Measurements from ENCODE around the gene TPST2. TPM values are rescaled to one million over a fixed set of nuclear protein-coding genes. Genes with fewer than 3 reads are reported as not detected.

Gene TPST2
- total and polyA plus RNA-seq, 9 of the 15 experiments (the other 6 are each of a cell fraction or from before 2014, with no cell fraction given) = 14.2 to 123 (median 60.1) TPM

DNA sequence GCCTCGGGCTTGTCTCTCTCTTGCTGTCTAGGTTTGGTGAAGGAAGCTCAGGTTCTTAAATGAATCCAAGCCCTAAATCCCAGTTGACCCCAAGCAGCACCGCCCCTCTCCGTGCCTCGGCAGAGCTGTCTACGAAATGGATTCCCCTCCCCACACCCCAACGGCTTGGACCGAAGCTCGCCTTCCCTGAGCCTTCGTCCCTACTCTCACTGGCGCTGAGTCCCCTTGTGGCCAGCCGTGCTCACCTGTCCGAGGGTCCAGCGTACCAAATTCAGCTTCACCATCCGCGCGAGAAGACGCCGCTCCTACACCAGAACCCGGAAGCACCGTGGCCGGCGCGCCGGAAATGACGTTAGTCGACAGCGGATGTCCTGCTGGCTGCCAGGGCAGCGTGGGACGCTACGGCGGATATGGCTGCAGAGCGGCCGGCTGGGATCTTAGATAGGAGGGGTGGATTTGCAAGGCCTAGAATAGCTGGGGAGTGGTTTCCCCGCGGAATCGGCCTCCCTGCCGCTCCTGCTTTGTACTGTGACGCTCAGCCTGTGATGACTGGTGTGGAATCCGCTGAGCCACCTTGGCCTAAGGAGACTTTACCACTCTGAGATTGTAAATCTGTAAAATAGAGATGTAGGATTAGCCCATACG, 77.7 kb downstream of the TPST2 start, which contains the start of gene TFIP11:
Gene TFIP11, minus strand, starts transcription at position 325 of the 645 bp plus-strand sequence. CDS start 2,201 bp downstream, outside the sequence.
- H2AFZ ChIP-seq (ENCODE audit: low read depth, low read length) = peak within 1 kb of the TSS; percentile 89
- 0% methylated on average over 40 of the region's 40 CpGs for WGBS (ENCODE audit: insufficient coverage, low coverage, missing lambda C conversion rate)
- H3K9ac ChIP-seq (ENCODE audit: insufficient read depth in 1 of 2, low read depth in 2 of 2, low read length in 2 of 2) = peak within 1 kb of the TSS; percentile 85 to 92
- H3K36me3 ChIP-seq (ENCODE audit: control insufficient read depth, insufficient read depth, low read length) = peaks cover 37% of the 10 kb centered on the region; the same call in 2 of the 3 replicates
- ATAC-seq (peak; percentile 97), DNase-seq (ENCODE audit: extremely low read depth in 1 of 4, low spot score in 3 of 4) (peak; percentile 83 to 94 (median 88)), FAIRE-seq (peak; percentile 99)
- intact Hi-C loops (cut with micrococcal nuclease) (no loop called here), in situ Hi-C loops (cut with MboI) (no loop called here)
- H3K9me3 ChIP-seq (replicated peaks; ENCODE audit: control insufficient read depth, insufficient read depth, low read depth, low read length) = no peaks in the 10 kb centered on the region
- H3K79me2 ChIP-seq (ENCODE audit: control insufficient read depth, insufficient read depth, low read length) = peaks cover 36% of the 10 kb centered on the region
- ChIA-PET CTCF (ENCODE audit: low intra/inter-chr PET ratio) (interaction anchor here (0.6 kb wide), 1 partner anchor 148 kb away, joined by 6 read pairs; no protein-coding TSS in a partner anchor), POLR2A (interaction anchor here (0.5 to 1.7 kb wide), 13 partner anchors 8 to 160 kb away, joined by 3 to 7 read pairs (median 4); partner anchors contain the start of genes HPS4 and SRRD)
- no TSS peak for BruUV-seq (replicated peaks)
- H3K9me1 ChIP-seq (ENCODE audit: control insufficient read depth, insufficient read depth, low read length) = no peaks in the 10 kb centered on the region
- H4K20me1 ChIP-seq (replicated peaks; ENCODE audit: control insufficient read depth, insufficient read depth, low read length) = no peaks in the 10 kb centered on the region
- H3K4me3 ChIP-seq = peak within 1 kb of the TSS; percentile 84
- peak within 1 kb of the TSS; percentile 72 for H3K27ac ChIP-seq (ENCODE audit: extremely low read depth, low read depth, low read length)
- H3K27me3 ChIP-seq (ENCODE audit: control insufficient read depth in 2 of 2, insufficient read depth in 2 of 2, low read length in 2 of 2) = no peaks in the 10 kb centered on the region
- H3K4me2 ChIP-seq (ENCODE audit: insufficient read depth, low read length) = peak within 1 kb of the TSS; percentile 96
- H3K4me1 ChIP-seq (replicated peaks in 1 of 2; ENCODE audit: control insufficient read depth in 2 of 2, insufficient read depth in 2 of 2, low read length in 2 of 2) = peaks cover 0 to 3% of the 10 kb centered on the region in 2 experiments; a peak in 2 of 5 replicates
- TF ChIP-seq ETS1 (conservative IDR thresholded peaks at IDR 0.05; ENCODE audit: control insufficient read depth, low read depth, low read length) (0 out of 2 replicates have a peak, but pooled peaks have one; percentile 37), RBM17 (IDR thresholded peaks at IDR 0.05; ENCODE audit: borderline replicate concordance, low read depth, low read length) (no peak), MBD2 (IDR thresholded peaks at IDR 0.05; ENCODE audit: borderline replicate concordance, low read depth) (peak; percentile 64), GABPA (tag; conservative IDR thresholded peaks at IDR 0.05; ENCODE audit: low read depth) (peak; percentile 97), MAZ (CRISPR knock-in tag; conservative IDR thresholded peaks at IDR 0.05 in 1 of 2, IDR thresholded peaks at IDR 0.05 in 1 of 2) (peak in 1 of 2 experiments; percentile 38; a peak in 1 of 4 replicates), C11orf30 (IDR thresholded peaks at IDR 0.05; ENCODE audit: low read depth) (peak; percentile 98), FOXK2 (conservative IDR thresholded peaks at IDR 0.05 in 1 of 2, IDR thresholded peaks at IDR 0.05 in 1 of 2; ENCODE audit: low read depth in 2 of 2) (peak; percentile 77 to 78), MNT (conservative IDR thresholded peaks at IDR 0.05) (peak; percentile 93 to 97), ELF2 (CRISPR knock-in tag; IDR thresholded peaks at IDR 0.05) (peak; percentile 62; the same call in 1 of the 2 replicates), MTA3 (IDR thresholded peaks at IDR 0.05; ENCODE audit: borderline replicate concordance) (peak; percentile 53; the same call in 1 of the 2 replicates), KHSRP (IDR thresholded peaks at IDR 0.05) (0 out of 2 replicates have a peak, but pooled peaks have one; percentile 18), RBM14 (IDR thresholded peaks at IDR 0.05; ENCODE audit: borderline replicate concordance, insufficient read depth, low read depth, low read length) (no peak), PHF21A (IDR thresholded peaks at IDR 0.05; ENCODE audit: borderline replicate concordance, low read depth) (0 out of 2 replicates have a peak, but pooled peaks have one; percentile 10), EZH2 (IDR thresholded peaks at IDR 0.05; ENCODE audit: borderline replicate concordance, low read depth, low read length) (no peak), MEF2A (IDR thresholded peaks at IDR 0.05; ENCODE audit: control insufficient read depth, low read depth, low read length) (peak; percentile 77; the same call in 1 of the 2 replicates), ELF1 (tag; IDR thresholded peaks at IDR 0.05) (peak; percentile 65)
- TF ChIP-seq, protein P1, sequence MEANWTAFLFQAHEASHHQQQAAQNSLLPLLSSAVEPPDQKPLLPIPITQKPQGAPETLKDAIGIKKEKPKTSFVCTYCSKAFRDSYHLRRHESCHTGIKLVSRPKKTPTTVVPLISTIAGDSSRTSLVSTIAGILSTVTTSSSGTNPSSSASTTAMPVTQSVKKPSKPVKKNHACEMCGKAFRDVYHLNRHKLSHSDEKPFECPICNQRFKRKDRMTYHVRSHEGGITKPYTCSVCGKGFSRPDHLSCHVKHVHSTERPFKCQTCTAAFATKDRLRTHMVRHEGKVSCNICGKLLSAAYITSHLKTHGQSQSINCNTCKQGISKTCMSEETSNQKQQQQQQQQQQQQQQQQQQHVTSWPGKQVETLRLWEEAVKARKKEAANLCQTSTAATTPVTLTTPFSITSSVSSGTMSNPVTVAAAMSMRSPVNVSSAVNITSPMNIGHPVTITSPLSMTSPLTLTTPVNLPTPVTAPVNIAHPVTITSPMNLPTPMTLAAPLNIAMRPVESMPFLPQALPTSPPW (CRISPR knock-in tag; IDR thresholded peaks at IDR 0.05) = peak; percentile 39; the same call in 1 of the 2 replicates
